Hematopoietic multipotent progenitor cell treated with erythropoietin and hydrocortisone succinate and interleukin-3 and kit ligand, for 4 days (in vitro differentiated cells): ENCODE results near the gene SMARCA4.
"Not testable (repeated sequence)": the region's sequence is repeated elsewhere in the genome, so short reads cannot be mapped to it uniquely, and the experiment has no call there.

Experiments
- DNase-seq: peaks from one replicate; pipeline ENCODE4 v3.0.0-alpha.2; 2015

The SMARCA4 gene

DNA sequence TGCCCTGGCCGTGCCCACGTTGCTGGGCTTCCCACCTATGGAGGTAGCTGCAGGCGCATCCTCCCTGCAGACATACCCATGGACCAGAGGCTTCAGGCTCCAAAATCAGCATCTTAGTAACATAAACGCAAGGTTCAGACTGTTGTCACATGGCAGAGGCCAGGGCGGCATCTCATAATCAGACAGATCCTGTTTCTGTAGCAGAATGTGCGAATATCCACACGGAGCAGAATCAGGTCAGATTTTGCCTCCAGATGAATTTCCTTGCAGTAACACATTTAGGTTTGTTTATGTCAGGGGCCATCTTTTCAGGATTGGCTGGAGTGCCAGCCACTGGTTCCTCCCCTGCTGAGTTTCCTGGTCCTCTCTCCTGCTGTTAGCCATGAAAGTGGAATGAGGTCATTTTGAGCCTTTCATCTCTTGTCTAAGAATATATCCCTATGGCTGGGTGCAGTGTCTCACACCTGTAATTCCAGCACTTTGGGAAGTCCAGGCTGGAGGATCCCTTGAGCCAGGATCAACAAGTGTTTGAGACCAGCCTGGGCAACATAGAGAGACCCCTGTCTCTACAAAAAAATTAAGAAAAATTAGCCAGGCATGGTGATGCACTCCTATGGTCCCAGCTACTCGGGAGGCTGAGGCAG lies 20.5 kb downstream of the SMARCA4 start:
- no peak for DNase-seq

DNA sequence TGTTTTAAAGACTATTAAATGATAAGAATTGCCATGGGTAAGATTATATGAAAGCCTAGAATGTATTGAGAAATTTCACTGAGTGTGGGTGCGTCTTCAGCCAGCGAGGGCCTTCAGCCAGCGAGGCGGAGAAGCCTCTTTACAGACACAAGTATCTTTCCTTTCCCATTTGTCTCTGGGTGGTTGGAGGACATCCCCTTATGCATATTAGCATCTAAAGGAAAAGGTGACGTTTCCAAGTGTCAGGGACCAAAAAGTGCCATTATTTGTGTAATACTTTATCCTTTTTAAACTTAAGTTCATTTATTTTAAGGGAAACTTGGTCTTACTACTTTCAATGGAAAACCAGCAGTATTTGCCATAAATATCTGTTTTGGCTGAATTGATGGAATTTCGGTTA lies 22.2 kb downstream of the SMARCA4 start:
- no peak for DNase-seq

DNA sequence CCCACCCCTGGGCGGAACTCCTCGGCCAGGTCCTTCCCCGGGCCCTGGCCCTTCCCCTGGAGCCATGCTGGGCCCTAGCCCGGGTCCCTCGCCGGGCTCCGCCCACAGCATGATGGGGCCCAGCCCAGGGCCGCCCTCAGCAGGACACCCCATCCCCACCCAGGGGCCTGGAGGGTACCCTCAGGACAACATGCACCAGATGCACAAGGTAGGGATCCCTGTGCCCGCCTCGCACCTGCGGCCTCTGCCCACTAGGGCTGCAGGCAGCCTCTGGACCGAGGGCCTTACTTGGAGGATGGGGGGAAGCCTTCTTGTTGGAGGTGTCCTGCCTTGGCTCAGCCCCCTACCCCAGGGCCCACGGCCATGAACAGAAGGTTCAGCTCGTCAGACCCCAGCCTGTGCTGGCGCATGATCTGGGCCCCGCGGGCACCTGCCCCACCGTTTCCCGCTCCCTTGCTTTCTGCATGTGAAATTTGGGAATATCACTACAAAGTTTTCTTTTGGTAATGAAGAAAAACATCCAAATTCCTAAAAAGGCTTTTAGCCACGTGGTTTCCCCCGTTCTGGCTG lies 23.4 kb downstream of the SMARCA4 start:
- no peak for DNase-seq

DNA sequence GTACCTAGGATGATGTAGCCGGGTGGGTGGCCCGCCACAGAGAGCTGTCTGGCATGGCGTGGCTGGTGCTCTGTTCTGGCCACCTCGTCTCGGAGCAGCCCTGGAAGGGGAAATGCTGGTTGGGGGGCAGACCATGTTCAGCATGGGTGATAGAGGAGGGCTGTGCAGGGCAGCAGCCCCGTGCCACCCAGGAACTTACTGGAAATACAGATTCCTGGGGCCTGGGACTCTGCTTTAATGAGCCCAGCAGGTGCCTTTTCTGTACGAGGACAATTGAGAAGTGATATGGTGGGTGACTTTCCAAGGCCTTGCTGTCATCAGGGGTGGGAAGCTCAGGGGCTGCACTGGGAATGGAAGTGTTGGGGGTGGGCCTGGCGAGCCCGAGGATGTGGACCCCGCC lies 24.7 kb downstream of the SMARCA4 start:
- DNase-seq: no peak

DNA sequence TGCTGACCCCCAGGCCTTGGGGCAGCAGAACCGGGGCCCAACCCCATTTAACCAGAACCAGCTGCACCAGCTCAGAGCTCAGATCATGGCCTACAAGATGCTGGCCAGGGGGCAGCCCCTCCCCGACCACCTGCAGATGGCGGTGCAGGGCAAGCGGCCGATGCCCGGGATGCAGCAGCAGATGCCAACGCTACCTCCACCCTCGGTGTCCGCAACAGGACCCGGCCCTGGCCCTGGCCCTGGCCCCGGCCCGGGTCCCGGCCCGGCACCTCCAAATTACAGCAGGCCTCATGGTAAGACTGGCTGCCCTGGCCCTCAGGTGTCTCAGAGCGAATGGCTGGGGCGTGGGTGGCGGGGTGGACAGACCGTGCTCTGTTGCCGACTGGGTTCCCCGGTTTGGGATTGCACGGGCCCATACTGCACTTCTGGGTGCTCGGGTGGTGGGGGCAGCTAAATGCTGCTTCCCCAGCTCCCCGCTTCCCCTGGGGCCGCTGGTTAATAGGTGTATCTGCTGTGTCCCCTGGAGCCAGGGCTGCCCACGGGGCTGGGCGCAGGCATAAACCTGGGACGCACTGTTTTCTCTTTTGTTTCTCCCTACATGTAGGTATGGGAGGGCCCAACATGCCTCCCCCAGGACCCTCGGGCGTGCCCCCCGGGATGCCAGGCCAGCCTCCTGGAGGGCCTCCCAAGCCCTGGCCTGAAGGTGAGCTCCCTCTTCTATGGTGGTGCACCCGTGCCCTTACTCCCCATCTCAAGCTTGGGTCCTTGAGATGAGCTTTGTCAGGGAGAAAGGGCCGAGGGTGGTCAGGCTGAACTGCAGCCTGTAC lies 25.7 kb downstream of the SMARCA4 start:
- no peak for DNase-seq

DNA sequence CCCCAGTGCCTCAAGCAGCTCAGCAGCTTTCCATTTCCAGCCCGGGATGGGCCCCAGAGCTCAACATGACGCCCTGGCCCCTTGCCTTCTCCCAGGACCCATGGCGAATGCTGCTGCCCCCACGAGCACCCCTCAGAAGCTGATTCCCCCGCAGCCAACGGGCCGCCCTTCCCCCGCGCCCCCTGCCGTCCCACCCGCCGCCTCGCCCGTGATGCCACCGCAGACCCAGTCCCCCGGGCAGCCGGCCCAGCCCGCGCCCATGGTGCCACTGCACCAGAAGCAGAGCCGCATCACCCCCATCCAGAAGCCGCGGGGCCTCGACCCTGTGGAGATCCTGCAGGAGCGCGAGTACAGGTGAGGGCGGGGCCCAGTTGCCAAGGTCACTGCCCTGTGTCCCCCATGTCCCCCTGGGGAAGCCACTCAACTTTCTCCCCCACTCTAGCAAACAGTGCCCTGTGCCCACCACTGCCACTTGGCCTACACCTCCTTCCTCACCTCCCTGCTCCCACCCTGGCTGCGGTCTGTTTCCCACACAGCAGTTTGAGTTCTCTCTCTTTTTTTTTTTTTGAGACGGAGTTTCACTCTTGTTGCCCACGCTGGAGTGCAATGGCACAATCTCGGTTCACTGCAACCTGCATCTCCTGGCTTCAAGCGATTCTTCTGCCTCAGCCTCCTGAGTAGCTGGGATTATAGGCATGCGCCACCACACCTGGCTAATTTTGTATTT lies 26.9 kb downstream of the SMARCA4 start:
- no peak for DNase-seq

DNA sequence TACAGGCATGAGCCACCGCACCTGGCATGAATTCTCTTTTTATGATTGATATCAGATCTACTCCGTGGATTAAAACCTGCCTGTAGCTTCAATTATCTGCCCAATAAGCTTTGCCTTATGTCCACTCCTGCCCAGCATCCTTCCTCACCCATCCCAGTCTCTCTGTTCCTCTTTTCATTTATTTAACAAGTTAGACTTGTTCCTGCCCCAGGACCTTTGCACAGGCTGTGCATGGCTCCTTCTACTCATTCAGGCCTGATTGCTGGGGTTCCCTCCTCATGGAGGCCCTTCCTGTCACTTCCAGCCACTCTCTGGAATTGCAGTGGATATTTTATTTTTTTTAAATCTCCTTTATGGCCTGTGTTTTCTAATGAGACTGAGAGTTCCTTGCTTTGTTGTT lies 27.6 kb downstream of the SMARCA4 start:
- DNase-seq: no peak

DNA sequence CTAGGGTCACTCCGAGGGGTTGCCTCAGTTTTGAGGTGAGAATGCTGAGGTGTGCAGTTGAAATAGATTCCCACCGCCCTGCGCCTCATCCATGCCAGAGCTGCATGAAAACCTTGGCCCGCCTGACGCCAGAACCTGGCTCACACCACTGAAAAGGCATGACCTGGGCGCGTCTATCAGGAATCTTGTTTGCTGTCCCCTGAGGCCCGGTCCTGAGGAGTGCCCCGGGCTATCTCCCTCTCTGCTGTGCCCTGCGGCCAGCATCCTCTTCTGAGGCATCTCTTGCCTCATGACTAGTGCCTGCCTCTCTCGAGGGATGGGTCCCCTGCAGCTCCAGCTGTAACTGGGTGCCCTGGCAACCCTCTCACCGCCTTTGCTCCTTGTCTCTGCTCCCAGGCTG lies 28.1 kb downstream of the SMARCA4 start:
- DNase-seq: no peak

DNA sequence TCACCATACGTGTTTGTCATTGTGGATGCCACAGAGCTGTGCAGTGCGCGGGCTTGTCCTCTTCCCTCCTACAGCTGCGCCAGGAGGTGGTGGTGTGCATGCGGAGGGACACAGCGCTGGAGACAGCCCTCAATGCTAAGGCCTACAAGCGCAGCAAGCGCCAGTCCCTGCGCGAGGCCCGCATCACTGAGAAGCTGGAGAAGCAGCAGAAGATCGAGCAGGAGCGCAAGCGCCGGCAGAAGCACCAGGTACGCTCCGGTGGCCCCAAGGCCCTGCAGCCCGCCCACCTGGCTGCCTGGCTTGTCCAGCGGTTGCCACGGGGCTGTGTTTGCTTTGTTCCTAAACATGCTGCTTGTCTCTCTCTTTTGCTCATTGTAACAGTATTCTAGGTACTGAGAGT lies 30.2 kb downstream of the SMARCA4 start:
- no peak for DNase-seq

DNA sequence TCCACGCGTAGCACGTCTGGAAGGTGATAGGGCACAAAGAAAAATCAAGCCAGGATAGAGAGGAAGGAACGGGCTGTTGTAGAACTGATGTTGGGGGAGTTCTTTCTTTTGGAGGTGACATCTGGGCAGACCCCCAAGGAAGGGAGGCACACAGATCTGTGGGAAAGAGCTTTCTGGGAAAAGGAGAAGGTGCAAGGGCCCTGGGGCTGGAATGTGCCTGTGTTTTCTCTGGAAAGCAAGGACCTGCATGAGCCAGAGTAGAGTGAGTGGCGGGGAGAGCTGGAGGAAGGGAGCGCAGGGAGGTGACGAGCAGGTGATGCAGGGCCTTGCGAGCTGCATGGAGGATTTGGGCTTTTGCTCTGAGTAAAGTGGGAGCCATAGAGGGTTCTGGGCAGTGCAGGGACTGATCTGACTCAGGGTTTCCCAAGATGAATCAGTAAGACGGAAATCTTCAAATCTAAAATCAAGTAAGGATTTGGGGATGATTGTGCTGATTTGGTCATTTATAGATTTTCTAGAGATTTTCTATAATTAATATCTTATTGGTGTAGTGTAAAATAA lies 30.8 kb downstream of the SMARCA4 start:
- DNase-seq: no peak

DNA sequence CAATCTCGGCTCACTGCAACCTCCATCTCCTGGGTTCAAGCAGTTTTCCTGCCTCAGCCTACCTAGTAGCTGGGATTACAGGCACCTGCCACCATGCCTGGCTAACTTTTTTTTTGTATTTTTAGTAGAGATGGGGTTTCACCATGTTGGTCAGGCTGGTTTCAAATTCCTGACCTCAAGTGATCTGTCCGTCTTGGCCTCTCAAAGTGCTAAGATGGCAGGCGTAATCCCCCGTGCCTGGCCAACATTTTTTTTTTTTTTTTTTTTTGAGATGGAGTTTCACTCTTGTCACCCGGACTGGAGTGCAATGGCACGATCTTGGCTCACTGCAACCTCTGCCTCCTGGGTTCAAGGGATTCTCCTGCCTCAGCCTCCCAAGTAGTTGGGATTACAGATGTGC lies 31.3 kb downstream of the SMARCA4 start:
- DNase-seq: not testable (repeated sequence)

DNA sequence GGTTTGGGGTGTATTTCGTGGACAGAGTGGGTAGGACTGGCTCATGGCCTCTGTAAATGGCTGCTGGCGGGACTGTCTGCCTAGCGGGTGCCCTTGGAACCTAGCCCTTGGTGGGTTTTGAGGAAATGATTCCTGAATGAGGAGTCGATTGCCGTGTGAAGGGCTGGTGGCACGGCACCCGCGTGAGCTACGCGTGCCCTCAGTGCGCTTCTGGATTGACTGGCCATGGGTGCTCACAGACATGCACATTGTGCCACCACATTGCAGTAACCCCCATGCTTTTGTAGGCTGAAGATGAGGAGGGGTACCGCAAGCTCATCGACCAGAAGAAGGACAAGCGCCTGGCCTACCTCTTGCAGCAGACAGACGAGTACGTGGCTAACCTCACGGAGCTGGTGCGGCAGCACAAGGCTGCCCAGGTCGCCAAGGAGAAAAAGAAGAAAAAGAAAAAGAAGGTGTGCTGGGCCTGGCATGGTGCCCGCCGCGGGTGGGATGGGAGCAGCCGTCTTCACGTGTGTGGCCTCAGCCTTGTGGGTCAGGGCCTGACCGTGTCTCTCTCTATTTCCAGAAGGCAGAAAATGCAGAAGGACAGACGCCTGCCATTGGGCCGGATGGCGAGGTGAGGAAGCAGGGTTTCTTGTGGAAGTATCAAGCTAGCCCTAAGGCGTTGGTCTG lies 35.2 kb downstream of the SMARCA4 start:
- DNase-seq: no peak

DNA sequence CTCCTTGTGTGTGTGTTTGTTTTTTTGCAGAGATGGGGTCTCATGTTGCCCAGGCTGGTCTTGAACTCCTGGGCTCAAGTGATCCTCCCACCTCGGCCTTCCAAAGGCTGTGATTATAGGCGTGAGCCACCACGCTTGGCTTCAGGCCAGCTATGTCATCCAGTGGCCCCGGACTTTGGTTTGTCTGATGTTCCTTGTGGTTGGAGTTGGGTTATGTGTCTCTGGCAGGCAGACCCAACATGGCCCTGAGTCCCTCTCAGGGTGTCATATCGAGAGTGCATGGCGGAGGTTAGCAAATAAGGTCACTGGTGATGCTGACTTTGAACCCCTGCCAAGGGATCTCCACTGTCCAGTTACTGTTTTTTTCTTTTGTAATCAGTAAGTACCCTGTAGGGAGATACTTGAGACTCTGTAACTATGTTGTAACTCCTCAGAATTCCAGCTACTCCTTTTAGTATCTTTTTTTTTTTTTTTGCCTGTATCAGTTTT lies 37.3 kb downstream of the SMARCA4 start:
- peak; percentile 13 for DNase-seq

DNA sequence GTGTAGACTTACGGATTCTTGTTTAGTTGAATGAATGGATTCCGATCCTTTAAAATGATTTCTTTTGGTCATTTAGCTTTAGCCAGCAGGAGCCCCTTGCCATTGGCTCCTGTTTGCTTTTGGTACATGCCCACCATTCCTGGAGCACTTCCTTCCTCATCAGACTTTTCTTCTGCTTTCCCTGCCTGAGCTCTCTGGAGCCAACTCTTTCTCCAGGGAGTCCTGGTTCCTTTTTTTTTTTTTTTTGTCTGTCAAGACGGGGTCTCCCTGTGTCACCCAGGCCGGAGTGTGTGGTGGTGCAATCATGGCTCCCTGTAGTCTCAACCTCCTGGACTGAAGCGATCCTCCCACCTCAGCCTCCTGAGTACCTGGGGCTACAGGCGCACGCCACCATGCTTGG lies 37.8 kb downstream of the SMARCA4 start:
- DNase-seq: no peak

DNA sequence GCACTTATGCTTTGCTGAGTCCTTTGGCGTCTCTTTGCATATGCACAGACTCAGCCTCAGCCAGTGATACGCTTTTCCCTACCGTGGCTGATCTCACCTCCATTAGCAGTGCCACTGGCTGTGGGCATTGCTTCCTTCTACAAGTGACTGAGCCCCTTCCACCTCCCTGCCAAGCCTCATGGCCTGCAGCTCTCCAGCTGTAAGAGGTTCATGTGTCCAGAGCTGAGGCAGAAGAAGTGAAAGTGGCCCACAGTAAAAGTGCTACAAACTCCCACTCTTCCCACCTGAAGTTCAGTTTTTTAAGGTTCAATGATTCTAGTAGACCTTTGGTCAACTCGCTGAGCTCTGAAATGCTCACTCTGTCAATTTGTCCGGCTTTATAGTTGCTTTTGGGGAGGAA lies 44.7 kb downstream of the SMARCA4 start:
- no peak for DNase-seq

DNA sequence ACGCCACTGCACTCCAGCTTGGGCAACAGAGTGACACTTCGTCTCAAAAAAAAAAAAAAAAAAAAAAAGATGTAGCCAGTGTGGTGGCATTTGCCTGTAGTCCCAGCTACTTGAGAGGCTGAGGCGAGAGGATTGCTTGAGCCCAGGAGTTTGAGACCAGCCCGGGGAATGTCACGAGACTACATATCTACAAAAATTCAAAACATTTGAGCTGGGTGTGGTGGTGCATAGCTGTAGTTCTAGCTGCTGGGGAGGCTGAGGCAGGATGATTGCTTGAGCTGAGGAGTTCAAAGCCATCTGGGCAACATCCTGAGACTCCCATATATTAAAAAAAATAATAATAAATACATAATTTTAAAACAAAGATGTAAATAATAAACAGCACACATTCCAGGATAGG lies 46.6 kb downstream of the SMARCA4 start:
- DNase-seq: no peak

DNA sequence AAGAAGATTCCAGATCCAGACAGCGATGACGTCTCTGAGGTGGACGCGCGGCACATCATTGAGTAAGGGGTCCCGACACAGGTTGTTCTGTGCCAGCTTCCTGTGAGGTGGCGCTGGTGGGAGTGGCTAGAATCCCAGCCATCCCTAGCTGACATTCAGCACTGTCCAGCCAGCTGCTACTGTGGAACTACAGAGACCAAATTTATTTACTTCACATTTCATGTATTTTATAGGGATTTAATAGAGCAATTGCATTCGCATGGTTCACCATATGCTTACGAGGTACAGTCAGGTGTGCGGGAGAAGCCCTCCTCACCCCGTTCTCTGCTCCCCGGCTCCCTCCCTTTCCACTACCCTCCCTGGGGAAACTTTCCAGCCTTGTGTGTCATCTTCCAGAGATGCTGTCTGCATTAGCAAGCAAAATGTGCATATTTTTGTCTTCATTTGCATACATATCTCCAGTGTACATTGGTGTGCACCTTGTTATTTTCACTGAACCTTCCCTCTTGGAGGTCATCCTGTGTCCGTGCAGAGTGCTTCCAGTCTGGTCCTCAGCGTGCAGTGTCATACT lies 47.2 kb downstream of the SMARCA4 start:
- no peak for DNase-seq

DNA sequence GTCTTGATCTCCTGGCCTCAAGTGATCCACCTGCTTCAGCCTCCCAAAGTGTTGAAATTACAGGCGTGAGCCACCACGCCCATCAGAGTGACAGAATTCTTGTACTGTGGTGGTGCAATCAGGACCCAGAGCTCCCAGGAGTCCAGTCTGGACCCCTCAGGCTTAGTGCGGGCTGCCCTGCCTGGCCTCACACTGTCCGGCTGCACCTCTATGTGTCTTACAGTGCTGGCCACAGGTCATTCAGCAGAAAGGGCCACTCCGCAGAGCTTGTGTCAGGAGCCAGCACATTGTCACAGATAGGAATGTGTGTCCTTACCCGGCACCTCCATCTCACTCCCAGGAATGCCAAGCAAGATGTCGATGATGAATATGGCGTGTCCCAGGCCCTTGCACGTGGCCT lies 49.2 kb downstream of the SMARCA4 start:
- no peak for DNase-seq

DNA sequence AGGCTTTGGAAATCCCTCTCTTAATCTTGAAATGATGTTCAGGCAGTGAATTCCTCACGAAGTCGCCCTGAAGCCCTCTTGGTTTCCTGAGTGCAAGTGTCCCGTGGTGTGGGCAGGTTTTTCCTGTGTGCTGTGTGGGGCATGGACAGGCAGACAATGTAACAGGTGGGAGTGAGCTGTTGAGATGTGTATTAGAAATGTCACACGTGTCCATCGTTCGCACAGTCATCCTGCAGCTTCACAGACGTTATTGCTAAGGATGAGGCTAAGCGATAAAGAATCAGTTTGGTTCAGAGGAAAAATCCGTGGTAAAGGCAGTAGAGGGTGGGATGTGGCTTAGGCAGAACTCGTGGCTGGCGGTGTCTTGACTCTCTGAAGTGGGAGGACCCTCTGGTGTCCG lies 51.7 kb downstream of the SMARCA4 start:
- DNase-seq: no peak

DNA sequence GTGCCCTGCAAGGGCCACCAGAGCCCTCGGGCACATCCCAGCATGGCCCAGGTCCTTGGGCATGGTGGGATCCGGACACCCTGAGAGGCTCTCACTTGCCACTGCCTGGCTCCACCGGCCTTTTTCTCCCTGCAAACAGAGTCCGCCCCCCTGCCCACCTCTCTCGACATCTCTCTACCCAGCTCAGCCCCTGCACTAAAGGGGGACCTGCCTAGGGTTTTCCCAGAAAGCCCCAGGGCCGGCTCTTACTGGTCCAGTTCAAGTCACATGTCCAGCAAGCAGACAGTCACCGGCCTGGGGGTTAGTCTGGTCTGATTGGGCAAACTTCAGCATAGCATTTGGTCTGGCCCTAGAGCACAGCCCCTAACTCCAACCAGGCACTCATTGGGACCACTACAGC lies 52.9 kb downstream of the SMARCA4 start:
- no peak for DNase-seq

DNA sequence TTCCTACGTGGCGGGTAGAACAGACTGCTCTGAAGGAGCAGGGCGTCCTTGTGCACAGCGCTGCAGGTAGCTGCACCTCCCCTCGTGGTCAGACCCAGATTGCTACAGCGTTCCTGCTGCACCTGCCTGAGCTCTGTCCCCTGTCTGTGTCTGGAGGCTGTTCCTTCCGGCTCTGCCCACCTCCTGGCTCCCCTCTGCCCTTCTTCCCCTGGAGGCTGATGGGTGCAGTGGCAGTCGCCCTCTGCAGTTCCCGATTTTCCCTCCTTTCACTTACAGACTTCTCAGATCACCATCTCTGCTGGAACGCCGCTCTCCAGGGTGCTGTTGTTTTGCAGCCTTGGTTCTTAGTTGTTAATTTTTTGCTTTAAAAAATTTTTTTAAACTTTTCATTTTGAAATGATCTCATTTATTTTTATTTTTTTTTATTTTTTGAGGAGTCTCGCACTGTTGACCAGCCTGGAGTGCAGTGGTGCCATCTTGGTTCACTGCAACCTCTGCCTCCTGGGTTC lies 53.6 kb downstream of the SMARCA4 start:
- DNase-seq: no peak

DNA sequence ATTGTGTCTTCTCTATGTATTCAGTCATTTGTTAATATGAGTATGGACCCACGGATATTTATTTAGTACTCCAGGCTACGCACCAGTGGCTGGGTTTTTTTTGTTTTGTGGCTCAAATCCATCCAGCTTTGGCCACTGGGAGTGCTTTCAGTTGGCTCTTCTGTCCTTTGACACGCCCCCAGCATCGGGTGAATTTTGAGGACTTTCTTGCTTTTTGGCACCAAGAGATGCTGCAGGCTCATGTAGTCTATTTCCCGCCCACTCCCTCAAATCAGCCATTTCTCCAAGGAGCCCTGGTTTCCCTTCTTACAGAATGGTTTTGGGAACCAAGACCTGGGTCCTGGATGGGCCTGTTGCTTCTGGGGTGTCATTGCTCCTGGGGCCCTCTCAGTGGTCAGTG lies 55.8 kb downstream of the SMARCA4 start:
- no peak for DNase-seq
